SU-DHL-6 (cell line): Measurements from ENCODE around the gene PHKG1.
"Not testable (repeated sequence)": the region's sequence is repeated elsewhere in the genome, so short reads cannot be mapped to it uniquely, and the experiment has no call there.

Experiments
- H2AFZ ChIP-seq: fragments of 200-600 bp; sonication (generic); 2 replicates; pipeline ENCODE4 v1.6.1; 2014; ENCODE audit warnings: low read depth, mild to moderate bottlenecking, moderate library complexity, mixed read lengths, antibody characterized with exemption, low read length; ENCODE audit not compliant: severe bottlenecking
- H3F3A ChIP-seq: fragments of 200-600 bp; shearing (Covaris generic); 2 replicates; pipeline ENCODE4 v1.6.0; 2016; ENCODE audit warnings: antibody characterized with exemption, mild to moderate bottlenecking; ENCODE audit not compliant: insufficient read depth
- H3K27ac ChIP-seq: fragments of 200-600 bp; sonication (generic); 2 replicates; pipeline ENCODE4 v1.5.1; 2016; ENCODE audit warnings: low read depth, mild to moderate bottlenecking, low read length, moderate library complexity, mixed read lengths
- H3K27me3 ChIP-seq: fragments of 200-600 bp; sonication (generic), shearing (Covaris generic); 2 replicates; pipeline ENCODE4 v1.6.0; 2014; ENCODE audit warnings: mild to moderate bottlenecking, low read length
- H3K36me3 ChIP-seq: fragments of 200-600 bp; sonication (generic); 2 replicates; pipeline ENCODE4 v1.6.1; 2014; ENCODE audit warnings: mild to moderate bottlenecking, low read length, mixed read lengths
- H3K4me2 ChIP-seq: fragments of 300-600, 200-600 bp; shearing (Covaris generic), sonication (generic); 2 replicates; pipeline ENCODE4 v1.6.0; 2014; ENCODE audit warnings: low read length, low read depth, mild to moderate bottlenecking; ENCODE audit not compliant: poor library complexity, severe bottlenecking
- H3K4me3 ChIP-seq: fragments of 200-600 bp; sonication (generic); 2 replicates; pipeline ENCODE4 v1.5.1; 2014; ENCODE audit warnings: antibody characterized with exemption, low read length, mild to moderate bottlenecking, mixed read lengths; ENCODE audit not compliant: insufficient read depth, poor library complexity, severe bottlenecking
- H3K79me2 ChIP-seq: fragments of 200-600 bp; sonication (generic); 2 replicates; pipeline ENCODE4 v1.6.1; 2014; ENCODE audit warnings: mild to moderate bottlenecking, low read length, moderate library complexity; ENCODE audit not compliant: insufficient read depth
- H3K9ac ChIP-seq: fragments of 200-600 bp; sonication (generic); 2 replicates; pipeline ENCODE4 v1.7.0; 2014; ENCODE audit warnings: mild to moderate bottlenecking, low read length
- H3K9me2 ChIP-seq: fragments of 200-600 bp; sonication (generic); replicated peaks from 2 replicates; pipeline ENCODE4 v1.6.1; 2014; ENCODE audit warnings: low read length; ENCODE audit not compliant: insufficient read depth
- H3K9me3 ChIP-seq: fragments of 200-600 bp; sonication (generic); 2 replicates; pipeline ENCODE4 v1.6.1; 2014; ENCODE audit warnings: low read length, mixed read lengths; ENCODE audit not compliant: insufficient read depth
- H4K20me1 ChIP-seq: fragments of 200-600 bp; sonication (generic); 2 replicates; pipeline ENCODE4 v1.6.1; 2014; ENCODE audit warnings: low read depth, mild to moderate bottlenecking, antibody characterized with exemption, low read length, moderate library complexity, mixed read lengths
- CTCF ChIP-seq: fragments of 200-600 bp; sonication (generic); IDR thresholded peaks from one replicate; pipeline ENCODE4 v1.5.1; 2017; ENCODE audit warnings: antibody characterized with exemption, mild to moderate bottlenecking, low read length, moderate library complexity; ENCODE audit not compliant: insufficient read depth, poor library complexity, severe bottlenecking
- EZH2phosphoT487 ChIP-seq: fragments of 200-600 bp; sonication (generic), shearing (Covaris generic); conservative IDR thresholded peaks from 2 replicates; pipeline ENCODE4 v1.6.1; 2018; ENCODE audit warnings: mild to moderate bottlenecking, antibody characterized with exemption, low read length, moderate library complexity, mixed read lengths

The PHKG1 gene

GRCh38 chr7:56074371-56074791 is 18.4 kb downstream of the PHKG1 start:
- Histone ChIP-seq H3K9me3 (no peaks in the 10 kb centered on the region), H3K27me3 (no peaks in the 10 kb centered on the region), H3K27ac (no peak overlapping the region), H3K79me2 (no peaks in the 10 kb centered on the region), H3K4me3 (no peak overlapping the region), H3K4me2 (no peak overlapping the region), H3K9ac (no peak overlapping the region), H4K20me1 (no peaks in the 10 kb centered on the region), H3F3A (peaks cover 11% of the 10 kb centered on the region), H3K36me3 (peaks cover 21% of the 10 kb centered on the region), H3K9me2 (no peaks in the 10 kb centered on the region), H2AFZ (no peak overlapping the region)
- TF ChIP-seq CTCF (peak; percentile 98), EZH2phosphoT487 (no peak)

DNA sequence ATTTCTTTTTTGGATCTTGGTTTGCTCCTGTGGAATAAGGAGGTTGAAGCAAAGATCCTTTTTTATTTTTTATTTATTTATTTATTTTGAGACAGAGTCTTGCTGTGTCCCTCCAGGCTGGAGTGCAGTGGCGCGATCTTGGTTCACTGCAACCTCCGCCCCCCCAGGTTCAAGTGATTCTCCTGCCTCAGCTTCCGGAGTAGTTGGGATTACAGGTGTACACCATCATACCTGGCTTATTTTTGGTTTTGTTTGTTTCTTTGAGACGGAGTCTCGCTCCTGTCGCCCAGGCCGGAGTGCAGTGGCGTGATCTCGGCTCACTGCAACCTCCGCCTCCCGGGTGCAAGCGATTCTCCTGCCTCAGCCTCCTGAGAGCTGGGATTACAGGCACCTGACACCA is 26.4 kb downstream of the PHKG1 start:
- peaks cover 35% of the 10 kb centered on the region for H3K36me3 ChIP-seq
- not testable (repeated sequence) for H3K27ac ChIP-seq, H3K4me2 ChIP-seq

GRCh38 chr7:56063882-56064625 is 28.7 kb downstream of the PHKG1 start, which contains the start of gene SUMF2:
SUMF2 (plus strand) TSS chr7:56064286; CDS start chr7:56064312, 26 bp downstream.
- H3K9me3 ChIP-seq: no peaks in the 10 kb centered on the region
- peak within 1 kb of the TSS; percentile 90 for H3K9ac ChIP-seq
- TF ChIP-seq CTCF (no peak), EZH2phosphoT487 (no peak)
- H3K36me3 ChIP-seq: peaks cover 47% of the 10 kb centered on the region
- peak within 1 kb of the TSS; percentile 96 for H3K4me2 ChIP-seq
- peak within 1 kb of the TSS; percentile 86 for H3K4me3 ChIP-seq
- peaks cover 8% of the 10 kb centered on the region; the same call in 1 of the 2 replicates for H4K20me1 ChIP-seq
- H3K27me3 ChIP-seq: no peaks in the 10 kb centered on the region
- peaks cover 53% of the 10 kb centered on the region for H3F3A ChIP-seq
- peaks cover 34% of the 10 kb centered on the region for H3K79me2 ChIP-seq
- no peaks in the 10 kb centered on the region for H3K9me2 ChIP-seq
- H2AFZ ChIP-seq: peak within 1 kb of the TSS; percentile 66
- peak within 1 kb of the TSS; percentile 75 for H3K27ac ChIP-seq

More for the DNA sequence above, 26.4 kb downstream of the PHKG1 start:
- Histone ChIP-seq H3F3A (peaks cover 29% of the 10 kb centered on the region), H3K79me2 (peaks cover 34% of the 10 kb centered on the region)
- H3K4me3 ChIP-seq, H3K27me3 ChIP-seq, H4K20me1 ChIP-seq, H3K9me2 ChIP-seq, H3K9me3 ChIP-seq, H3K9ac ChIP-seq, H2AFZ ChIP-seq: not testable (repeated sequence)

- TF ChIP-seq CTCF (no peak), EZH2phosphoT487 (no peak)
- no peak overlapping the region for H2AFZ ChIP-seq
- peaks cover 8% of the 10 kb centered on the region; the same call in 1 of the 2 replicates for H4K20me1 ChIP-seq
- H3K4me3 ChIP-seq: no peak overlapping the region
- H3F3A ChIP-seq: peaks cover 57% of the 10 kb centered on the region
- no peaks in the 10 kb centered on the region for H3K27me3 ChIP-seq
- peak overlapping the region; percentile 96 for H3K4me2 ChIP-seq
- no peaks in the 10 kb centered on the region for H3K9me3 ChIP-seq
- H3K79me2 ChIP-seq: peaks cover 36% of the 10 kb centered on the region
- H3K9ac ChIP-seq: peak overlapping the region; percentile 90
- H3K36me3 ChIP-seq: peaks cover 50% of the 10 kb centered on the region
- no peaks in the 10 kb centered on the region for H3K9me2 ChIP-seq
- peak overlapping the region; percentile 75 for H3K27ac ChIP-seq
Observed at GRCh38 chr7:56063500-56063881, 29.3 kb downstream of the PHKG1 start.
